Peyer's patch (tissue), 4 donors: ENCODE results near the gene UBAC2. TPM values are rescaled to one million over a fixed set of nuclear protein-coding genes. Genes with fewer than 3 reads are reported as not detected.
"Not testable (repeated sequence)": the region's sequence is repeated elsewhere in the genome, so short reads cannot be mapped to it uniquely, and the experiment has no call there.

Experiments
- DNase-seq, 3 donors: peaks; one replicate each; pipeline ENCODE4 v3.0.0-alpha.2; 2017 to 2019
- H3K27ac ChIP-seq, 4 donors: fragments of 200-600 bp; sonication (generic); one replicate each; pipeline ENCODE4 v1.5.1; 2016 to 2019
- H3K27me3 ChIP-seq, 2 donors: fragments of 200-600 bp; sonication (generic); one replicate each; pipeline ENCODE4 v1.5.1; 2019
- H3K36me3 ChIP-seq, 3 donors: fragments of 200-600 bp; sonication (generic); one replicate each; pipeline ENCODE4 v1.5.1; 2016 to 2019
- H3K4me1 ChIP-seq, 4 donors: fragments of 200-600 bp; sonication (generic); one replicate each; pipeline ENCODE4 v1.5.1; 2016 to 2019
- H3K4me3 ChIP-seq, 4 donors: fragments of 200-600 bp; sonication (generic); 1 replicate in 3 of 4; 2 replicates in 1 of 4; pipeline ENCODE4 v1.5.1; 2016 to 2019; ENCODE audit warnings: mild to moderate bottlenecking in 1 of 4
- H3K9me3 ChIP-seq, 4 donors: fragments of 200-600 bp; sonication (generic); one replicate each; pipeline ENCODE4 v1.5.1; 2016 to 2019; ENCODE audit warnings: mild to moderate bottlenecking in 1 of 4
- POLR2A ChIP-seq, 2 donors: fragments of 450-650 bp; IDR thresholded peaks; one replicate each; pipeline ENCODE4 v1.5.1; 2017; ENCODE audit warnings: antibody characterized with exemption in 2 of 2, mild to moderate bottlenecking in 2 of 2, moderate library complexity in 2 of 2
- total RNA-seq, 4 donors: library from RNA; depleted of rRNA; stranded (reverse); fragments of >200 nt; gene quantifications; one replicate each; pipeline ENCODE4 v1.1.0, GENCODE V29; 2016
- TF ChIP-seq, protein P1 (sequence below), 6 experiments: fragments of 450-650 bp in 4 of 6; fragments of 200-600 bp in 2 of 6; sonication (generic) in 1 of 6; IDR thresholded peaks; one replicate each; pipeline ENCODE4 v1.5.1; 2017 to 2019; ENCODE audit warnings: antibody characterized with exemption in 6 of 6, mild to moderate bottlenecking in 3 of 6, moderate library complexity in 1 of 6

Gene UBAC2
- total RNA-seq, 4 donors from 2014 or later = 38.8 to 67.8 (median 63.4) TPM

DNA sequence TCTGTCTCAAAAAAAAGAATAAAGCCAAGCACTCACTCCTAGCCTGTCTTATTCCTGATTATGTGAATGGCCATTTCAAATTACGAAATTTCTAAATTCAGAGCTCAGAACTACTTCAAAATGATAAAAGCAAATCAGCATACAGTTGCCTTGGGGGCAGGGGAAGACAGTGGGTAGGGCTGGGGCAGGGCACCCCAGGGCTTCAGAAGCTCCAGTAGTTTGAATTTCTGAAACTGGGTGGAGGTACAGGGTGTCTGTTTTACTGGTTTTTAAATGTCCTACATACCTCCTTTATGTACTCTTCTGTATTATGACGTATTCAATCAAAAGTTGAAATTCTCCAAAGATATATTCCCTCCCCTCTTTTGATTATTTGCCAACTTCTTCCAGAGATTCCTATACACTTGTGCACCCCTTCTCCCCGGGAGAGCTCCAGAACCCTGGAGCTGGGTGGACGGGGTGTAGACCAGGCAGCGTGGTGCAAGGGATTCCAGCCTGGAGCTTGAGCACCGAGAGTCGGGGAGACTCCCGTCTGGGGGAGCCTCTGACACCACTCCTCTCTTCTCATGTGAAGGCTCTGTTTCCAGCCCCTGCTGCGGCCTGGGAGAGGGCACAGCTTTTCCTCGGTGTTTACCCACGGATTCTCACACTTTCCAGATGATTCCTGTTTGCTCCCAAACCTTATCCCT, 191.3 kb downstream of the UBAC2 start:
- TF ChIP-seq, protein P1, sequence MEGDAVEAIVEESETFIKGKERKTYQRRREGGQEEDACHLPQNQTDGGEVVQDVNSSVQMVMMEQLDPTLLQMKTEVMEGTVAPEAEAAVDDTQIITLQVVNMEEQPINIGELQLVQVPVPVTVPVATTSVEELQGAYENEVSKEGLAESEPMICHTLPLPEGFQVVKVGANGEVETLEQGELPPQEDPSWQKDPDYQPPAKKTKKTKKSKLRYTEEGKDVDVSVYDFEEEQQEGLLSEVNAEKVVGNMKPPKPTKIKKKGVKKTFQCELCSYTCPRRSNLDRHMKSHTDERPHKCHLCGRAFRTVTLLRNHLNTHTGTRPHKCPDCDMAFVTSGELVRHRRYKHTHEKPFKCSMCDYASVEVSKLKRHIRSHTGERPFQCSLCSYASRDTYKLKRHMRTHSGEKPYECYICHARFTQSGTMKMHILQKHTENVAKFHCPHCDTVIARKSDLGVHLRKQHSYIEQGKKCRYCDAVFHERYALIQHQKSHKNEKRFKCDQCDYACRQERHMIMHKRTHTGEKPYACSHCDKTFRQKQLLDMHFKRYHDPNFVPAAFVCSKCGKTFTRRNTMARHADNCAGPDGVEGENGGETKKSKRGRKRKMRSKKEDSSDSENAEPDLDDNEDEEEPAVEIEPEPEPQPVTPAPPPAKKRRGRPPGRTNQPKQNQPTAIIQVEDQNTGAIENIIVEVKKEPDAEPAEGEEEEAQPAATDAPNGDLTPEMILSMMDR (IDR thresholded peaks at IDR 0.05) = no peak
- TF ChIP-seq POLR2A (IDR thresholded peaks at IDR 0.05) = no peak
- H3K27ac ChIP-seq = no peak overlapping the region
- H3K4me1 ChIP-seq = peaks cover 0 to 6% (median 0%) of the 10 kb centered on the region in 4 donors
- no peak overlapping the region for H3K4me3 ChIP-seq
- H3K27me3 ChIP-seq = no peaks in the 10 kb centered on the region
- peaks cover 0 to under 1% (median 0%) of the 10 kb centered on the region in 3 donors for H3K36me3 ChIP-seq
- no peaks in the 10 kb centered on the region for H3K9me3 ChIP-seq
- DNase-seq = no peak

DNA sequence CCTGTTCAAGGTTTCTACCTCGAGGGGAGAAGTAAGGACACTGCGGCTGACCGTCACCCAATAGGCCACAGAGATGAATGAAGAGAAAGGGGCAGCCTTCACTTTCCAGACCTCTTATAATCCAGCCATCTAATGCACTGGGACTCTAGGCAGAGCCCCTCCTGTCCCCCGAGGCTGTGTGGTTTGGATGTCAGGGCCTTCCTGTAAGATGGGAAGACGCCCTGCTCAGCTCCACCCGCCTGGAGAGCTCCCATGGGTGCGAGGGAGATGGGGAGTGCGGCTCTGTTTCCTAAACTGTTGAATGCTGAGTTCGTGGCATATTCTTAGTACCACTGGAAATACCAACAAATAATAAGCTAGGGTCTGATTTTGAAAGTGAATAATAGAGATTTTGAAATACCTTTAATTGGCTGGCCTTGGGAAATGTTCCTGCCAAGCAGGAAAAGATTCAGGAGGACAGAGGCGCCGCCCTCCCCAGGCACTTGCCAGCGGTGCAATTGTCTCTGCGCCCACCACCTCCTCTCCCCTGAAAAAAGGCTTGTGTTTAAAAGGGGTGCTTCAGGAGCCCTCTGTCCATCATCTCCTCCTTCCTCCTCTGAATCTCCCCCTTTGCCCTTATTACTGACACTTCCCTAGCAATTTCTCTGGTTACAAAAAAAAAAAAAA, 191.9 kb downstream of the UBAC2 start:
- no peak for TF ChIP-seq POLR2A (IDR thresholded peaks at IDR 0.05)
- TF ChIP-seq, protein P1 (IDR thresholded peaks at IDR 0.05) = no peak
- no peaks in the 10 kb centered on the region for H3K27me3 ChIP-seq
- H3K4me1 ChIP-seq = peaks cover 0 to 2% (median 0%) of the 10 kb centered on the region in 4 donors
- H3K27ac ChIP-seq = no peak overlapping the region
- no peak overlapping the region for H3K4me3 ChIP-seq
- H3K9me3 ChIP-seq = no peaks in the 10 kb centered on the region
- DNase-seq = no peak
- no peaks in the 10 kb centered on the region for H3K36me3 ChIP-seq

DNA sequence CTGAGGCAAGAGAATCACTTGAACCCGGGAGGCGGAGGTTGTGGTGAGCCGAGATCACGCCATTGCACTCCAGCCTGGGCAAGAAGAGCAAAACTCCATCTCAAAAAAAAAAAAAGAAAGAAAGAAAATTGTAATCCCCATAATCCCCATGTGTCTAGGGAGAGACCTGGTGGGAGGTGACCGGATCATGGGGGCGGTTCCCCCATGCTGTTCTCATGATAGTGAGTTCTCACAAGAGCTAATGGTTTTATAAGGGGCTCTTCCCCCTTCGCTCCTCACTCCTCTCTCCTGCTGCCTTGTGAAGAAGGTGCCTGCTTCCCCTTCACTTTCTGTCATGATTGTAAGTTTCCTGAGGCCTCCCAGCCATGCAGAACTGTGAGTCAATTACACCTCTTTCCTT, 192.7 kb downstream of the UBAC2 start:
- H3K27me3 ChIP-seq = not testable (repeated sequence)

DNA sequence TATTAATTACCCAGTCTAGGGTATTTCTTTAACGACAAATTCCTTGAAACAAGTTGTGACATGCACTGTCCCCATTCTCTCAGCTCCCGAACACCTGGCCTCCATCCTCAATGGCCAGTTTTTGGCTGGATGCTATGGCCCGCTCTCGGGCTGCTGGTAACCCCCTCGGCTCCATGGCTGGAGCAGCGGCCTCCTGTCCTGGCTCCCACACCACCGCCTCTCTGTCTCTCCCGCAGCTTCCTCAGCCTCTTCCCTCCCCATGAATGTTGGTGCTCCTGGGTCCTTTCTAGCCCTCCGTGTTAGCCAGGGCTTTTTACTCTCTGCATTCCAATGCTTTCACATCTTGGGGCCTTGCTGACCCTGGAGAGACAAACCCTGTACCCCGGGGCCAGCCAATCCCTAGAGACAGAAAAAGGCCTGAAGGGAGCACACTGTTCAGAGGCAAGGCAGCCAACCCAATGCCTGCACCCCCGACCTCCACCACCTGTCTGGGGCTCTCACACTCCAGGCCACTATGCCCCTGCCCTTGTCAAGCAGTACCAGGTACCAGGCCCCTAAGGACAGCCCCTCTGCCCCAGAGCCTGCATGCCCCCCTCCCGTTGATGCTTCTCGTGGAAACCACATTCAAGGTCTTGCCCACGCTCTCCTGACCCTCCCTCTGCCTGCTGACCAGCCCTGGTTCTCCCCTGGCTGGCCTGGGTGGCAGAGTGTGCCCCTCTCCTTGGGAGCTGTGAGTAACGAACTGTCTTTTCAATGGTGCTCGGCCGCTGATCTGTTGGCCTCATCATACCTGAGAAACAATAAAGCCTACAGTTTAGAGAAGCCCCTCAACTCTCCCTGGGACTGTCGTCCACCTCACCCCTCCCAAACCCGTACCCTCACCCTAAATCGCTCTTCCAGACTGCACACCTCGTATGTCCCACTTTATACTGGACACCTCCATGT, 193.4 kb downstream of the UBAC2 start:
- DNase-seq = peak in 1 of 3 donors; percentile 42
- TF ChIP-seq POLR2A (IDR thresholded peaks at IDR 0.05) = no peak
- TF ChIP-seq, protein P1 (IDR thresholded peaks at IDR 0.05) = no peak
- no peaks in the 10 kb centered on the region for H3K36me3 ChIP-seq
- no peaks in the 10 kb centered on the region for H3K27me3 ChIP-seq
- no peak overlapping the region for H3K4me3 ChIP-seq
- H3K27ac ChIP-seq = no peak overlapping the region
- no peaks in the 10 kb centered on the region for H3K4me1 ChIP-seq
- no peaks in the 10 kb centered on the region for H3K9me3 ChIP-seq

More for the DNA sequence above, 192.7 kb downstream of the UBAC2 start:
- not testable (repeated sequence) for H3K9me3 ChIP-seq, H3K36me3 ChIP-seq, H3K4me3 ChIP-seq, H3K4me1 ChIP-seq, H3K27ac ChIP-seq
- peak in 1 of 3 donors; percentile 17 for DNase-seq

DNA sequence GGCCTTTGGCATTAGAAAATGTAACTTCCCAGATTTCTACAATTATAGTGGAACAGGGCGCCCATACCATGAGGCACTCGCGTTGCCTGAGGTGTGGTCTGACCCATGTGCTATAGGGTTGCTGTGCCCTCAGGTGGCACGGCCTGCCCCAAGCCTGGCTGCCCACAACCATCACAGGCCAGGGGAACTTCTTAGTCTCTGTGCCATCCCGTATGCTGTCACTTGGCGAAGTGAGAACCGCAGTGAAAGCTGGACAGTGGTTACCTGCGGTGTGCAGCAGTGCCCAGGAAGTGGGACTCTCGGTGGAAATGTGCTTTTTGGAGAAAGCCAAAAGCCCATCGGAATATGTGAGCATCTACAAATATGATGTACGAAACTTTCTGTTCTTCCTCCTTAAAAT, 194.8 kb downstream of the UBAC2 start:
- Histone ChIP-seq H3K27me3 (no peaks in the 10 kb centered on the region), H3K27ac (no peak overlapping the region), H3K4me3 (no peak overlapping the region), H3K9me3 (no peaks in the 10 kb centered on the region), H3K4me1 (no peaks in the 10 kb centered on the region), H3K36me3 (no peaks in the 10 kb centered on the region)
- TF ChIP-seq POLR2A (IDR thresholded peaks at IDR 0.05) = no peak
- TF ChIP-seq, protein P1 (IDR thresholded peaks at IDR 0.05) = no peak
- peak in 1 of 3 donors; percentile 41 for DNase-seq
